ENCODE results near the gene PDE4B.

- TF ChIP-seq POLR2A (IDR thresholded peaks at IDR 0.05; ENCODE audit: low read depth, low read length) (no peak), TAF1 (IDR thresholded peaks at IDR 0.05; ENCODE audit: low read depth, low read length) (no peak)
Measured at GRCh38 chr1:66360285-66360724, 567.6 kb downstream of the PDE4B start.
